CD4-positive, CD25-positive, alpha-beta regulatory T cell (primary cell): Measurements from ENCODE around the gene FKBP4. TPM values are rescaled to one million over a fixed set of nuclear protein-coding genes. Genes with fewer than 3 reads are reported as not detected.

Source experiments
- ATAC-seq, 2 donors: fragments of 150-1000 bp; cut with Tn5 transposase; one replicate each; pipeline ENCODE4 v1.10.0; 2021; ENCODE audit warnings: low read depth in 2 of 2, moderate number of reproducible peaks in 2 of 2, moderate library complexity in 1 of 2
- DNase-seq, 3 donors: peaks; one replicate each; pipeline versions ENCODE4 v3.0.0 to v3.0.0-alpha.2; 2012 to 2022; ENCODE audit warnings: mixed read lengths in 1 of 3
- H3K27ac ChIP-seq: one replicate; pipeline ENCODE4 v1.7.0; 2013; ENCODE audit warnings: mild to moderate bottlenecking, low read length; ENCODE audit not compliant: insufficient read depth, poor library complexity, severe bottlenecking
- H3K27me3 ChIP-seq: one replicate; pipeline ENCODE4 v1.7.0; 2013; ENCODE audit warnings: low read length; ENCODE audit not compliant: control insufficient read depth, insufficient read depth
- H3K36me3 ChIP-seq: one replicate; pipeline ENCODE4 v1.7.0; 2013; ENCODE audit warnings: mild to moderate bottlenecking, low read length, moderate library complexity; ENCODE audit not compliant: control insufficient read depth, insufficient read depth
- H3K4me1 ChIP-seq: 2 replicates; pipeline ENCODE4 v1.7.0; 2013; ENCODE audit warnings: mild to moderate bottlenecking, low read length; ENCODE audit not compliant: insufficient read depth, control insufficient read depth, poor library complexity, severe bottlenecking
- H3K4me3 ChIP-seq: one replicate; pipeline ENCODE4 v1.7.0; 2013; ENCODE audit warnings: low read depth, mild to moderate bottlenecking, low read length, moderate library complexity
- H3K9me3 ChIP-seq, 2 experiments: 1 replicate in 1 of 2; 2 replicates in 1 of 2; pipeline ENCODE4 v1.7.0; 2013; ENCODE audit warnings: low read length in 2 of 2, mild to moderate bottlenecking in 1 of 2, moderate library complexity in 1 of 2; ENCODE audit not compliant: control insufficient read depth in 2 of 2
- H3K27ac Mint-ChIP-seq, 3 donors: one replicate each; pipeline ENCODE4 v1.8.0; 2020 to 2022; ENCODE audit warnings: mild to moderate bottlenecking in 3 of 3, mixed read lengths in 3 of 3, moderate library complexity in 2 of 3
- H3K27me3 Mint-ChIP-seq: one replicate; pipeline ENCODE4 v1.8.0; 2022; ENCODE audit warnings: mild to moderate bottlenecking, mixed read lengths
- H3K36me3 Mint-ChIP-seq: one replicate; pipeline ENCODE4 v1.8.0; 2020; ENCODE audit warnings: mixed read lengths
- H3K4me1 Mint-ChIP-seq, 4 donors: one replicate each; pipeline ENCODE4 v1.8.0; 2020 to 2022; ENCODE audit warnings: mixed read lengths in 4 of 4, mild to moderate bottlenecking in 1 of 4
- H3K4me3 Mint-ChIP-seq, 4 donors: one replicate each; pipeline ENCODE4 v1.8.0; 2020 to 2022; ENCODE audit warnings: mild to moderate bottlenecking in 4 of 4, mixed read lengths in 4 of 4, moderate library complexity in 3 of 4
- H3K9me3 Mint-ChIP-seq, 7 donors: one replicate each; pipeline ENCODE4 v1.8.0; 2020 to 2022; ENCODE audit warnings: mixed read lengths in 7 of 7, mild to moderate bottlenecking in 3 of 7, moderate library complexity in 2 of 7
- polyA plus RNA-seq, 4 donors: library from polyadenylated mRNA; unstranded; fragments of 300-500 nt; fragmentation: Illumina TruSeq; gene quantifications; one replicate each; pipeline ENCODE4 v1.2.3, GENCODE V29; 2021
- total RNA-seq: library from RNA; stranded (reverse); gene quantifications from one replicate; pipeline ENCODE4 v1.2.3, GENCODE V29; 2022

Gene FKBP4
- total and polyA plus RNA-seq, 5 donors from 2014 or later, result 22.0 to 46.6 (median 29.3) TPM

- Histone ChIP-seq H3K27me3 (no peaks in the 10 kb centered on the region), H3K27ac (no peak overlapping the region)
- peaks cover 0 to 10% (median 6%) of the 10 kb centered on the region in 4 donors for H3K4me1 Mint-ChIP-seq
Measured at GRCh38 chr12:2824541-2824940, 29.8 kb downstream of the FKBP4 start.

GRCh38 chr12:2825132-2825531 is 30.4 kb downstream of the FKBP4 start:
- Mint-ChIP-seq H3K36me3 (peaks cover 57% of the 10 kb centered on the region), H3K4me3 (no peak overlapping the region), H3K27ac (peak overlapping the region; percentile 66 to 91 (median 74)), H3K9me3 (no peaks in the 10 kb centered on the region), H3K27me3 (no peaks in the 10 kb centered on the region), H3K4me1 (peaks cover 0 to 10% (median 3%) of the 10 kb centered on the region in 4 donors)
- Histone ChIP-seq H3K27ac (no peak overlapping the region), H3K4me3 (no peak overlapping the region), H3K9me3 (no peaks in the 10 kb centered on the region), H3K4me1 (no peaks in the 10 kb centered on the region), H3K27me3 (no peaks in the 10 kb centered on the region), H3K36me3 (peaks cover 80% of the 10 kb centered on the region)
- DNase-seq (no peak), ATAC-seq (no peak)

More at GRCh38 chr12:2824541-2824940, 29.8 kb downstream of the FKBP4 start:
- H3K27me3 Mint-ChIP-seq, result no peaks in the 10 kb centered on the region
- Histone ChIP-seq H3K4me3 (no peak overlapping the region), H3K9me3 (no peaks in the 10 kb centered on the region), H3K4me1 (no peaks in the 10 kb centered on the region), H3K36me3 (peaks cover 85% of the 10 kb centered on the region)
- H3K27ac Mint-ChIP-seq, result peak overlapping the region in 1 of 3 donors; percentile 74
- no peaks in the 10 kb centered on the region for H3K9me3 Mint-ChIP-seq
- DNase-seq (no peak), ATAC-seq (no peak)
- H3K36me3 Mint-ChIP-seq, result peaks cover 58% of the 10 kb centered on the region
- no peak overlapping the region for H3K4me3 Mint-ChIP-seq

GRCh38 chr12:2826036-2826435 is 31.3 kb downstream of the FKBP4 start:
- Histone ChIP-seq H3K27me3 (no peaks in the 10 kb centered on the region), H3K4me1 (no peaks in the 10 kb centered on the region), H3K36me3 (peaks cover 74% of the 10 kb centered on the region), H3K27ac (no peak overlapping the region), H3K4me3 (no peak overlapping the region), H3K9me3 (no peaks in the 10 kb centered on the region)
- ATAC-seq (no peak), DNase-seq (no peak)
- H3K9me3 Mint-ChIP-seq, result no peaks in the 10 kb centered on the region
- no peak overlapping the region for H3K4me3 Mint-ChIP-seq
- peaks cover 60% of the 10 kb centered on the region for H3K36me3 Mint-ChIP-seq
- H3K27ac Mint-ChIP-seq, result peak overlapping the region in 1 of 3 donors; percentile 41
- no peaks in the 10 kb centered on the region for H3K27me3 Mint-ChIP-seq
- H3K4me1 Mint-ChIP-seq, result peaks cover 0 to 8% (median 3%) of the 10 kb centered on the region in 4 donors

GRCh38 chr12:2826721-2827515 is 32.1 kb downstream of the FKBP4 start:
- no peak for DNase-seq
- H3K4me3 Mint-ChIP-seq, result no peak overlapping the region
- H3K27me3 Mint-ChIP-seq, result no peaks in the 10 kb centered on the region
- no peaks in the 10 kb centered on the region for H3K4me1 ChIP-seq
- H3K36me3 Mint-ChIP-seq, result peaks cover 61% of the 10 kb centered on the region
- H3K9me3 ChIP-seq, result no peaks in the 10 kb centered on the region
- H3K27ac ChIP-seq, result no peak overlapping the region
- H3K36me3 ChIP-seq, result peaks cover 68% of the 10 kb centered on the region
- H3K4me1 Mint-ChIP-seq, result peaks cover 0 to 12% (median 3%) of the 10 kb centered on the region in 4 donors
- H3K27ac Mint-ChIP-seq, result peak overlapping the region in 1 of 3 donors; percentile 41
- no peaks in the 10 kb centered on the region for H3K27me3 ChIP-seq
- H3K9me3 Mint-ChIP-seq, result no peaks in the 10 kb centered on the region
- ATAC-seq, result no peak
- no peak overlapping the region for H3K4me3 ChIP-seq

GRCh38 chr12:2829275-2829674 is 34.5 kb downstream of the FKBP4 start:
- Mint-ChIP-seq H3K9me3 (no peaks in the 10 kb centered on the region), H3K27me3 (no peaks in the 10 kb centered on the region), H3K4me1 (peaks cover 0 to 10% (median 3%) of the 10 kb centered on the region in 4 donors), H3K4me3 (no peak overlapping the region), H3K27ac (no peak overlapping the region), H3K36me3 (peaks cover 45% of the 10 kb centered on the region)
- peaks cover 45% of the 10 kb centered on the region for H3K36me3 ChIP-seq
- DNase-seq, result no peak
- ATAC-seq, result no peak
- no peaks in the 10 kb centered on the region for H3K4me1 ChIP-seq
- no peaks in the 10 kb centered on the region for H3K9me3 ChIP-seq
- H3K27ac ChIP-seq, result no peak overlapping the region
- H3K27me3 ChIP-seq, result no peaks in the 10 kb centered on the region
- no peak overlapping the region for H3K4me3 ChIP-seq

- DNase-seq, result no peak
- H3K4me3 ChIP-seq, result no peak overlapping the region
- H3K9me3 ChIP-seq, result no peaks in the 10 kb centered on the region
- Mint-ChIP-seq H3K9me3 (no peaks in the 10 kb centered on the region), H3K4me3 (no peak overlapping the region), H3K36me3 (peaks cover 27% of the 10 kb centered on the region), H3K4me1 (peaks cover 5 to 12% (median 7%) of the 10 kb centered on the region in 4 donors), H3K27me3 (no peaks in the 10 kb centered on the region), H3K27ac (peak overlapping the region in 2 of 3 donors; percentile 43 to 66)
- no peak for ATAC-seq
- H3K4me1 ChIP-seq, result no peaks in the 10 kb centered on the region
- no peaks in the 10 kb centered on the region for H3K27me3 ChIP-seq
- H3K36me3 ChIP-seq, result peaks cover 12% of the 10 kb centered on the region
- H3K27ac ChIP-seq, result no peak overlapping the region
Measured at GRCh38 chr12:2832550-2833127, 37.9 kb downstream of the FKBP4 start.

DNA sequence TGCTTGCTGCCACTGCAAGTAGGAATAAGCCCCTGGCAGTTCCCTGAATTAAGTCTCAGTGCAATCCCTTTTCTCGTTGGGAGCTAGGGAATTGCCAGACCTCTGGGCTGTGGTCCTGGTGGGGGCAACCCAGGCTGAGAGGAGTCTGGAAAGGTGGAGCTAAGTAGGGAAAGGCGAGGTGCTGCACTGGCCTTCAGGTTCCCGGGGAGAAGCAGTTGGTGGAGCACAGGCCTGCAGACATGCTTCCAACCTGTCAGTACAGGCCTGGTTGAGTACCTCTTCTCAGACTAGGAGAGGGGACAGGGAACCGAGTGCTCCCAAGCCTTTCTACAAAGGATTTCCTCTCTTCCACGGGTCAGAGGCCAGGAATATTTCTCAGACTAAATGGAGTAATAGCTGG is 38.6 kb downstream of the FKBP4 start:
- Histone ChIP-seq H3K9me3 (no peaks in the 10 kb centered on the region), H3K4me3 (no peak overlapping the region), H3K36me3 (peaks cover 8% of the 10 kb centered on the region), H3K4me1 (no peaks in the 10 kb centered on the region), H3K27me3 (no peaks in the 10 kb centered on the region), H3K27ac (no peak overlapping the region)
- Mint-ChIP-seq H3K9me3 (no peaks in the 10 kb centered on the region), H3K4me1 (peaks cover 5 to 12% (median 7%) of the 10 kb centered on the region in 4 donors), H3K27me3 (no peaks in the 10 kb centered on the region), H3K4me3 (no peak overlapping the region), H3K27ac (no peak overlapping the region), H3K36me3 (peaks cover 23% of the 10 kb centered on the region)
- DNase-seq (no peak), ATAC-seq (no peak)
